Measurements from ENCODE around the gene RNF225. TPM values are rescaled to one million over a fixed set of nuclear protein-coding genes. Genes with fewer than 3 reads are reported as not detected.

Gene RNF225
- total and polyA plus RNA-seq, 10 of the 15 experiments (the other 5 are each of a cell fraction or from before 2014, with no cell fraction given): 0.27 to 0.28 TPM; not detected in 8

GRCh38 chr19:58406818-58407657 is 11.6 kb downstream of the RNF225 start:
- ChIA-PET POLR2A (interaction anchor here (0.5 to 1.1 kb wide), 2 partner anchors 19 to 44 kb away, joined by 3 to 4 read pairs; partner anchors contain the start of gene ZNF497), SMC1A (ENCODE audit: uncharacterized antibody, unreplicated experiment) (no interaction called here), CTCF (no interaction called here), RAD21 (ENCODE audit: unreplicated experiment) (interaction anchor here (0.9 kb wide), 1 partner anchor 26 kb away, joined by 3 read pairs; the partner anchor contains the start of gene ZNF837)
- no TSS peak for BruUV-seq (replicated peaks)
- Histone ChIP-seq H3K4me2 (ENCODE audit: control insufficient read depth, insufficient read depth) (peak overlapping the region; percentile 100), H3K27ac (ENCODE audit: control insufficient read depth, insufficient read depth) (peak overlapping the region; percentile 80), H2AFZ (ENCODE audit: control insufficient read depth, low read depth, low read length) (no peak overlapping the region), H3K4me1 (ENCODE audit: control insufficient read depth, insufficient read depth, low read length) (peaks cover 10% of the 10 kb centered on the region), H4K20me1 (ENCODE audit: control insufficient read depth, insufficient read depth) (no peaks in the 10 kb centered on the region), H3K9me3 (replicated peaks; ENCODE audit: control insufficient read depth, insufficient read depth, low read length) (no peaks in the 10 kb centered on the region), H3K27me3 (replicated peaks in 1 of 2; ENCODE audit: control insufficient read depth in 2 of 2, insufficient read depth in 2 of 2, low read length in 1 of 2) (no peaks in the 10 kb centered on the region), H3K79me2 (ENCODE audit: control insufficient read depth, insufficient read depth, low read length) (peaks cover 16% of the 10 kb centered on the region), H3K9ac (ENCODE audit: control insufficient read depth, insufficient read depth, low read length) (peak overlapping the region; percentile 90), H3K4me3 (peak overlapping the region; percentile 90), H3K36me3 (ENCODE audit: control insufficient read depth in 2 of 2, insufficient read depth in 2 of 2, low read length in 1 of 2) (no peaks in the 10 kb centered on the region)
- FAIRE-seq: no peak
- intact Hi-C loops (cut with micrococcal nuclease; ENCODE audit: unreplicated experiment): loop anchor here (5.0 kb wide), 1 partner anchor 60 kb away; the partner anchor contains the start of gene ZNF324
- DNase-seq (ENCODE audit: low read depth, low spot score): no peak
- TF ChIP-seq MLLT1 (IDR thresholded peaks at IDR 0.05) (peak; percentile 77; the same call in 1 of the 2 replicates), CTCF (IDR thresholded peaks at IDR 0.05 in 2 of 3, conservative IDR thresholded peaks at IDR 0.05 in 1 of 3; ENCODE audit: control insufficient read depth in 2 of 3, extremely low read depth in 1 of 3, insufficient read depth in 1 of 3, low read depth in 3 of 3, low read length in 3 of 3) (peak in 2 of 3 experiments; percentile 13 to 36; a peak in 2 of 6 replicates), NBN (IDR thresholded peaks at IDR 0.05) (no peak), HCFC1 (IDR thresholded peaks at IDR 0.05; ENCODE audit: low read length) (no peak), SPI1 (IDR thresholded peaks at IDR 0.05; ENCODE audit: borderline replicate concordance, insufficient read depth, low read depth, low read length) (no peak), SREBF1 (IDR thresholded peaks at IDR 0.05; ENCODE audit: low read length) (no peak), SRF (IDR thresholded peaks at IDR 0.05; ENCODE audit: low read depth in 2 of 2, low read length in 2 of 2) (no peak), EZH2 (IDR thresholded peaks at IDR 0.05; ENCODE audit: borderline replicate concordance, control insufficient read depth, low read depth, low read length) (no peak), JUNB (IDR thresholded peaks at IDR 0.05) (no peak)
- no peak for ATAC-seq
- in situ Hi-C loops (cut with MboI): no loop called here
- 91% methylated on average over 10 of the region's 10 CpGs for WGBS (ENCODE audit: insufficient coverage, insufficient replicate concordance, low lambda C conversion rate, missing lambda C conversion rate)
